Natural killer cell treated with Interleukin-12 subunit alpha and Interleukin-12 subunit beta and Interleukin-15 and Interleukin-18, amount 100 ng/mL, for 72 hours (primary cell): ENCODE data around the gene CRY1. TPM values are rescaled to one million over a fixed set of nuclear protein-coding genes. Genes with fewer than 3 reads are reported as not detected.

Source experiments
- ATAC-seq, 2 donors: fragments of 150-1000 bp; cut with Tn5 transposase in 1 of 2; sonication (Bioruptor Pico), chemical (Tn5 transposase) in 1 of 2; 2 replicates each; pipeline ENCODE4 v1.10.0; 2021
- DNase-seq: peaks from one replicate; pipeline ENCODE4 v3.0.0; 2022; ENCODE audit warnings: low spot score
- H3K27ac Mint-ChIP-seq, 2 donors: 1 replicate in 1 of 2; 2 replicates in 1 of 2; pipeline ENCODE4 v1.8.0; 2022; ENCODE audit warnings: mixed read lengths in 2 of 2, mild to moderate bottlenecking in 1 of 2, moderate library complexity in 1 of 2
- H3K27me3 Mint-ChIP-seq, 2 donors: 1 replicate in 1 of 2; 2 replicates in 1 of 2; pipeline ENCODE4 v1.8.0; 2022; ENCODE audit warnings: mixed read lengths in 2 of 2
- H3K36me3 Mint-ChIP-seq: one replicate; pipeline ENCODE4 v1.8.0; 2022; ENCODE audit warnings: mixed read lengths
- H3K4me1 Mint-ChIP-seq, 2 donors: 1 replicate in 1 of 2; 2 replicates in 1 of 2; pipeline ENCODE4 v1.8.0; 2022; ENCODE audit warnings: low read depth in 2 of 2, mixed read lengths in 2 of 2, mild to moderate bottlenecking in 1 of 2
- H3K4me3 Mint-ChIP-seq: one replicate; pipeline ENCODE4 v1.8.0; 2022; ENCODE audit warnings: mixed read lengths
- H3K9me3 Mint-ChIP-seq: 2 replicates; pipeline ENCODE4 v1.8.0; 2022; ENCODE audit warnings: mixed read lengths
- total RNA-seq, 2 donors: library from RNA; stranded (reverse); gene quantifications; one replicate each; pipeline ENCODE4 v1.2.3, GENCODE V29; 2022

Gene CRY1
- total RNA-seq, 2 donors from 2014 or later = 11.7 to 22.5 TPM

DNA sequence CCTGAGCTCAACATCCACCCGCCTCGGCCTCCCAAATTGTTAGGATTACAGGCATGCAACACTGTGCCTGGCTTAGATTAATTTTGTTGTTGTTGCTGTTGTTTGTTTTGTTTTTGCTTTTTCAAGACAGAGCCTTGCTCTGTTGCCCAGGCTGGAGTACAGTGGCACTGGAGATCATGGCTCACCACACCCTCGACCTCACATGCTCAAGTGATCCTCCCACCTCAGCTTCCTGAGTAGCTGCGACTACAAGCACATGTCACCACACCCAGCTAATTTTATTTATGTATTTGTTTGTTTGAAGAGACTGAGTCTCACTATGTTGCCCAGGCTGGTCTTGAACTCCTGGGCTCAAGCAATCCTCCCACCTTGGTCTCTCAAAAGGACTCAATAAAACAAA is 26.7 kb downstream of the CRY1 start:
- H3K4me3 Mint-ChIP-seq = no peak overlapping the region
- DNase-seq (no peak), ATAC-seq (no peak)
- no peaks in the 10 kb centered on the region for H3K9me3 Mint-ChIP-seq
- H3K27me3 Mint-ChIP-seq = no peaks in the 10 kb centered on the region
- peaks cover 6% of the 10 kb centered on the region for H3K36me3 Mint-ChIP-seq
- H3K4me1 Mint-ChIP-seq = peaks cover 6 to 11% of the 10 kb centered on the region in 2 donors
- H3K27ac Mint-ChIP-seq = no peak overlapping the region

DNA sequence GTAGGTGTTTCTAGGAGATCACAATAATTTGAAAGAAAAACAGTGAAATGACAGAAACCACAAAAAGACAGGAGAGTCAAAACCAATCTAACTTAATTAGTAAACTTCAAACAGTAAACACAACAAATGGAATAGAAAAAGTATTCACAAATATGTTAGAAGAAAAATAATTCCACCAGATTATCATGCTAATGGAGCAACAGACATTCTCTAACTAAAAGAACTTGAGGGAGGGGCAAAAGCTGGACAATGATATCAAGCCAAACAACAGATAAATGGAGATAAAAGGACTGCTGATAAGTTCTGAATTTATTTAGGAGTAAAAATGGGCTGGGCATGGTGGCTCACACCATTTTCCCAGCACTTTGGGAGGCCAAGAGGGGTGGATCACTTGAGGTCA is 28.7 kb downstream of the CRY1 start:
- H3K4me3 Mint-ChIP-seq = no peak overlapping the region
- ATAC-seq (no peak), DNase-seq (no peak)
- H3K27me3 Mint-ChIP-seq = no peaks in the 10 kb centered on the region
- H3K9me3 Mint-ChIP-seq = no peaks in the 10 kb centered on the region
- H3K4me1 Mint-ChIP-seq = peaks cover 6 to 10% of the 10 kb centered on the region in 2 donors
- no peak overlapping the region for H3K27ac Mint-ChIP-seq
- peaks cover 6% of the 10 kb centered on the region for H3K36me3 Mint-ChIP-seq

- no peaks in the 10 kb centered on the region for H3K9me3 Mint-ChIP-seq
Observed at GRCh38 chr12:107064243-107064642, 29.1 kb downstream of the CRY1 start.

GRCh38 chr12:107058190-107058589 is 35.2 kb downstream of the CRY1 start:
- peaks cover 5% of the 10 kb centered on the region for H3K9me3 Mint-ChIP-seq
- no peak for DNase-seq
- peaks cover 8% of the 10 kb centered on the region for H3K36me3 Mint-ChIP-seq
- H3K27ac Mint-ChIP-seq = no peak overlapping the region
- no peak overlapping the region for H3K4me3 Mint-ChIP-seq
- no peaks in the 10 kb centered on the region for H3K27me3 Mint-ChIP-seq
- peaks cover 0 to 5% of the 10 kb centered on the region in 2 donors for H3K4me1 Mint-ChIP-seq
- no peak for ATAC-seq

More at GRCh38 chr12:107064243-107064642, 29.1 kb downstream of the CRY1 start:
- Mint-ChIP-seq H3K4me1 (peaks cover 6 to 10% of the 10 kb centered on the region in 2 donors), H3K27ac (no peak overlapping the region), H3K4me3 (no peak overlapping the region), H3K27me3 (no peaks in the 10 kb centered on the region), H3K36me3 (peaks cover 6% of the 10 kb centered on the region)
- ATAC-seq (no peak), DNase-seq (no peak)

- H3K9me3 Mint-ChIP-seq = peaks cover 11% of the 10 kb centered on the region
- H3K4me3 Mint-ChIP-seq = no peak overlapping the region
- ATAC-seq = no peak
- H3K27ac Mint-ChIP-seq = no peak overlapping the region
- H3K4me1 Mint-ChIP-seq = peaks cover 0 to 5% of the 10 kb centered on the region in 2 donors
- H3K36me3 Mint-ChIP-seq = peaks cover 16% of the 10 kb centered on the region
- no peak for DNase-seq
- H3K27me3 Mint-ChIP-seq = no peaks in the 10 kb centered on the region
Observed at GRCh38 chr12:107057071-107057834, 36.1 kb downstream of the CRY1 start.

- ATAC-seq (no peak), DNase-seq (no peak)
- Mint-ChIP-seq H3K9me3 (peaks cover 11% of the 10 kb centered on the region), H3K27ac (no peak overlapping the region), H3K4me1 (peaks cover 12 to 14% of the 10 kb centered on the region in 2 donors), H3K36me3 (peaks cover 24% of the 10 kb centered on the region), H3K27me3 (no peaks in the 10 kb centered on the region), H3K4me3 (no peak overlapping the region)
Observed at GRCh38 chr12:107053709-107054108, 39.6 kb downstream of the CRY1 start.

DNA sequence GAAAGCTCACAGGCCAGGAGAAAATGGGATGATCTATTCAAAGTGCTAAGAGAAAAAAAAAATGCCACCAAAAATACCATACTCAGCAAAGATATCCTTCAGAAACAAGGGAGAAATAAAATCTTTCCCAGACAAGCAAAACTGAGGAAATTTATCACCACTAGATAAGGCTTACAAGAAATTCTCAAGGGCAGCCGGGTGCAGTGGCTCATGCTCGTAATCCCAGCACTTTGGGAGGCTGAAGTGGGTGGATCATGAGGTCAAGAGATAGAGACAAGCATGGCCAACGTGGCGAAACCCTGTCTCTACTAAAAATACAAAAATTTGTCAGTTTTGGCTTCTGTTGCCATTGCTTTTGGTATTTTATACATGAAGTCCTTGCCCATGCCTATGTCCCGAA is 48.2 kb downstream of the CRY1 start:
- Mint-ChIP-seq H3K27me3 (no peaks in the 10 kb centered on the region), H3K27ac (no peak overlapping the region), H3K4me3 (no peak overlapping the region), H3K9me3 (no peaks in the 10 kb centered on the region), H3K4me1 (peaks cover 18 to 20% of the 10 kb centered on the region in 2 donors), H3K36me3 (peaks cover 21% of the 10 kb centered on the region)
- ATAC-seq (no peak), DNase-seq (no peak)

DNA sequence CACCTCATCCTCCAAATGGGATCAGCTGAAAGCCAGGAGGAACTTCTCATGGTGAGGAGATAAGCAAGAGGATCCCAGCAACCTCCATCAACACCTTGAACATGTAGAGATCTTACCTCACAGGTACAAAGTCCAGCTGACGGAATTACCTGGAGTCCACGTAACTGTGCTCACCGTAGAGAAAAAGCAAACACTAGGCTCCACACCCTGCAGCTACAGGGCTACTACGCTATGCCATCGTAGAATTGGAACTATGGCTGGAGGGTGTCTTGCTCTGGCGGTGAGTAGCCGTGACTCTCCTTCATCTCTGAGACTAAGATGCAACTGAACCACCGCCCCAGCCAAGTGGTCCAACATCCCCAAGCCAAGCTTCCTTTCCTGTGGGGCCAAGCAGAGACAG is 50.5 kb downstream of the CRY1 start:
- DNase-seq (no peak), ATAC-seq (no peak)
- no peak overlapping the region for H3K27ac Mint-ChIP-seq
- no peak overlapping the region for H3K4me3 Mint-ChIP-seq
- no peaks in the 10 kb centered on the region for H3K27me3 Mint-ChIP-seq
- peaks cover 20 to 25% of the 10 kb centered on the region in 2 donors for H3K4me1 Mint-ChIP-seq
- H3K36me3 Mint-ChIP-seq = peaks cover 18% of the 10 kb centered on the region
- H3K9me3 Mint-ChIP-seq = no peaks in the 10 kb centered on the region

DNA sequence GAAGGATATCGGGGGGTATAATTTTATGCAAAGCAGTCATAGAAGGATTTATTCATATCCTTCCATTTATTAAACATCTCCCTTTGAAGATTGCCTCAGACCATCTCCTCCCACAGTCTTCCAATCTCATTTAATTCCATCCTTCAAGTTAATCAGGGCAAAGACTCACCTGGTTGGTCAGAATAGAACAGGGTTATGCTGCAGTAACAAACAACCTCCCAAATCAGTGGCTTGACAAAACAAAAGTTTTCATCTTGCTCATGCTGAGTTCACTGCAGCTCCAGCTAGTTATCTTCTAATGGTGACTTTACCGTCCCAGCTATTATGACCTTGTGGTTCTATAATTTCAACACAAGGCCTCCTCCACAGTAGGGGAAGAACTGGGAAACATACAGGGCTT is 57.6 kb downstream of the CRY1 start:
- no peak for ATAC-seq
- no peak for DNase-seq
- Mint-ChIP-seq H3K4me3 (no peak overlapping the region), H3K27me3 (no peaks in the 10 kb centered on the region), H3K4me1 (peaks cover 21 to 38% of the 10 kb centered on the region in 2 donors), H3K36me3 (peaks cover 13% of the 10 kb centered on the region), H3K27ac (no peak overlapping the region), H3K9me3 (peaks cover 6% of the 10 kb centered on the region)

- DNase-seq (no peak), ATAC-seq (no peak)
- Mint-ChIP-seq H3K4me3 (no peak overlapping the region), H3K27ac (peak overlapping the region in 1 of 2 donors; percentile 1), H3K4me1 (peaks cover 31 to 44% of the 10 kb centered on the region in 2 donors), H3K27me3 (no peaks in the 10 kb centered on the region), H3K36me3 (peaks cover 13% of the 10 kb centered on the region), H3K9me3 (peaks cover 6% of the 10 kb centered on the region)
Observed at GRCh38 chr12:107033758-107034739, 59.3 kb downstream of the CRY1 start.

GRCh38 chr12:107032266-107032665 is 61.1 kb downstream of the CRY1 start:
- Mint-ChIP-seq H3K36me3 (peaks cover 6% of the 10 kb centered on the region), H3K4me3 (no peak overlapping the region), H3K27me3 (no peaks in the 10 kb centered on the region), H3K27ac (peak overlapping the region in 1 of 2 donors; percentile 99), H3K9me3 (peaks cover 6% of the 10 kb centered on the region), H3K4me1 (peaks cover 33 to 49% of the 10 kb centered on the region in 2 donors)
- DNase-seq = no peak
- no peak for ATAC-seq

- peak overlapping the region; percentile 97 to 99 for H3K27ac Mint-ChIP-seq
- H3K4me3 Mint-ChIP-seq = no peak overlapping the region
Observed at GRCh38 chr12:107031061-107031460, 62.3 kb downstream of the CRY1 start.

DNA sequence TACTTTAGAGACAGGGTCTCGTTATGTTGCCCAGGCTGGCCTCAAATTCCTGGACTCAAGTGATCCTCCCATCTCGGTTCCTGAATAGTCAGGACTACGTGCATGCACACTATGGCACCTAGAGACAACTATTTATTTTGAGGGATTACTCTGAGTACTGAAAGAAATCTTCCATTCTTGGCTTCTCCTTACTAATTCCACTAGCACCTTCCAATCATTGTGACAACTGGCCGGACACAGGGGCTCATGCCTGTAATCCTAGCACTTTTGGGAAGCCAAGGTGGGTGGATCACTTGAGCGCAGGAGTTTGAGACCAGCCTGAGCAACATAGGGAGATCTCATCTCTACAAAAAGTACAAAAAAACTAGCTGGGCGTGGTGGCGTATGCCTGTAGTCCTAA is 64.3 kb downstream of the CRY1 start:
- Mint-ChIP-seq H3K4me3 (no peak overlapping the region), H3K27me3 (no peaks in the 10 kb centered on the region), H3K36me3 (no peaks in the 10 kb centered on the region), H3K27ac (peak overlapping the region; percentile 97 to 99), H3K9me3 (no peaks in the 10 kb centered on the region), H3K4me1 (peaks cover 43 to 46% of the 10 kb centered on the region in 2 donors)
- DNase-seq (no peak), ATAC-seq (no peak)

More at GRCh38 chr12:107031061-107031460, 62.3 kb downstream of the CRY1 start:
- Mint-ChIP-seq H3K27me3 (no peaks in the 10 kb centered on the region), H3K36me3 (no peaks in the 10 kb centered on the region), H3K4me1 (peaks cover 39 to 44% of the 10 kb centered on the region in 2 donors), H3K9me3 (no peaks in the 10 kb centered on the region)
- DNase-seq (no peak), ATAC-seq (no peak)

GRCh38 chr12:107027636-107028053 is 65.7 kb downstream of the CRY1 start:
- H3K4me3 Mint-ChIP-seq = peak overlapping the region; percentile 72
- H3K36me3 Mint-ChIP-seq = no peaks in the 10 kb centered on the region
- H3K9me3 Mint-ChIP-seq = no peaks in the 10 kb centered on the region
- DNase-seq = no peak
- peaks cover 37 to 40% of the 10 kb centered on the region in 2 donors for H3K4me1 Mint-ChIP-seq
- peak overlapping the region; percentile 97 to 99 for H3K27ac Mint-ChIP-seq
- peak; percentile 96 for ATAC-seq
- no peaks in the 10 kb centered on the region for H3K27me3 Mint-ChIP-seq
